A549 (cell line): ENCODE results near the gene STARD9.

ENCODE experiments used
- JUN ChIP-seq, 2 experiments: fragments of >200 bp; sonication (Bioruptor Twin); formaldehyde crosslinking; IDR thresholded peaks; 2 replicates in 1 of 2; 3 replicates in 1 of 2; pipeline ENCODE4 v1.6.1; 2016 to 2017
- TF ChIP-seq, protein P1 (sequence below): fragments of >200 bp; sonication (Bioruptor Twin); formaldehyde crosslinking; IDR thresholded peaks from 3 replicates; pipeline ENCODE4 v1.5.1; 2016

DNA sequence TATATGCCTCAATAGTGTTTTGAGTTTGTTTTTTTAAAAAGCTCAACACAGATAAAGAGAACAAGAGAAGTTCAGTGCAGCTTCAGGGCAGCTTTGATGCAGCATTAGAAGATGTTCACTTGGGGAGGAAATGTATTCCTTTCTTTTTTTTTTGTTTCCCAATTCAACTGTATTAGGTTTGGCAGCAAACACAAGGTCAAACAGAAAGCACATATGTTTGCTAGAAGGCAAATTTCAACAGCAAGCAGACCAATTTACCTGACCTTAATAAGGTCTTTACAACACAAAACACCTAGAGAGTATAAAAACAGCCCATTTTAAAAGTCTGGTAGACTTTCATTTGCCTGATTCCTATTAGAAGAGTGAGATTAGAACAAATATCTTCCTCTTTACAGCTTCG, 168.8 kb downstream of the STARD9 start:
- TF ChIP-seq, protein P1, sequence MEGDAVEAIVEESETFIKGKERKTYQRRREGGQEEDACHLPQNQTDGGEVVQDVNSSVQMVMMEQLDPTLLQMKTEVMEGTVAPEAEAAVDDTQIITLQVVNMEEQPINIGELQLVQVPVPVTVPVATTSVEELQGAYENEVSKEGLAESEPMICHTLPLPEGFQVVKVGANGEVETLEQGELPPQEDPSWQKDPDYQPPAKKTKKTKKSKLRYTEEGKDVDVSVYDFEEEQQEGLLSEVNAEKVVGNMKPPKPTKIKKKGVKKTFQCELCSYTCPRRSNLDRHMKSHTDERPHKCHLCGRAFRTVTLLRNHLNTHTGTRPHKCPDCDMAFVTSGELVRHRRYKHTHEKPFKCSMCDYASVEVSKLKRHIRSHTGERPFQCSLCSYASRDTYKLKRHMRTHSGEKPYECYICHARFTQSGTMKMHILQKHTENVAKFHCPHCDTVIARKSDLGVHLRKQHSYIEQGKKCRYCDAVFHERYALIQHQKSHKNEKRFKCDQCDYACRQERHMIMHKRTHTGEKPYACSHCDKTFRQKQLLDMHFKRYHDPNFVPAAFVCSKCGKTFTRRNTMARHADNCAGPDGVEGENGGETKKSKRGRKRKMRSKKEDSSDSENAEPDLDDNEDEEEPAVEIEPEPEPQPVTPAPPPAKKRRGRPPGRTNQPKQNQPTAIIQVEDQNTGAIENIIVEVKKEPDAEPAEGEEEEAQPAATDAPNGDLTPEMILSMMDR = no peak
- TF ChIP-seq JUN (IDR thresholded peaks at IDR 0.05) = no peak
